Astrocyte of the spinal cord (primary cell): ENCODE measurements around the gene CHD6.

Experiments
- DNase-seq: peaks from one replicate; pipeline ENCODE4 v3.0.0; 2011; ENCODE audit warnings: low read depth, low spot score
- H3K4me3 ChIP-seq: 2 replicates; pipeline ENCODE4 v1.5.1; 2011; ENCODE audit warnings: low read depth, mild to moderate bottlenecking, low read length, moderate library complexity
- CTCF ChIP-seq: IDR thresholded peaks from 2 replicates; pipeline ENCODE4 v1.5.1; 2012; ENCODE audit warnings: low read depth, mild to moderate bottlenecking, low read length, inconsistent platforms
- in situ Hi-C: cut with HindIII; loops from 2 replicates; pipeline ENCODE4 v1.10.0; 2017; ENCODE audit warnings: low sequenced_read_pairs

Gene CHD6

DNA sequence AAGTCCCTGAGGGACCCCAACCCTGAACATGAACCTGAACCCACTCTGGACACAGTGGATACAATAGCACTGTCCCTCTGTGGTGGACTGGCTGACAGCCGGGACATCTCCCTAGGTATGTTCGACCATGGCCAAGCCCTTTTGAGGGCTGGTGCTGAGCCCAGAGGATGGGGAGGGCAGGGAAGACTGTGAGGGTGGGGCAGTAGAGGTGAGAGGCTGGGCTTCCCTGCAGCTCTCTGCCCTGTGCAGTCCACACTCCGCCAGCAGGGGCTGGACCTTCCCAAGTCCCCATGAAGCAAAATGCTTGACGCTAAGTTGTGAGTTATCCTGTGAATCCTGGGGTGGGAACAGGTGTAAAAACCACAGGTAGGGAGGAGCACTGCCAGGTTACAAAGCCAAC lies 266.1 kb downstream of the CHD6 start:
- TF ChIP-seq CTCF = no peak
- in situ Hi-C loops = no loop called here
- DNase-seq = no peak
- no peak overlapping the region for H3K4me3 ChIP-seq
